ACC112 (cell line): Measurements from ENCODE around the gene SLC9A9.

Source experiments
- H2AFZ ChIP-seq: fragments of 200-600 bp; sonication (generic); one replicate; pipeline ENCODE4 v1.6.0; 2017; ENCODE audit warnings: antibody characterized with exemption, low read length; ENCODE audit not compliant: unreplicated experiment
- H3K27ac ChIP-seq: fragments of 200-600 bp; sonication (generic); 2 replicates; pipeline ENCODE4 v1.5.1; 2014; ENCODE audit warnings: low read depth, mild to moderate bottlenecking, antibody characterized with exemption, low read length, moderate library complexity
- H3K27me3 ChIP-seq: fragments of 200-600 bp; sonication (generic); 2 replicates; pipeline ENCODE4 v1.6.1; 2014; ENCODE audit warnings: mild to moderate bottlenecking, antibody characterized with exemption, low read length, moderate library complexity, mixed read lengths; ENCODE audit not compliant: insufficient read depth
- H3K36me3 ChIP-seq: fragments of 200-600 bp; sonication (generic); 2 replicates; pipeline ENCODE4 v1.6.1; 2016; ENCODE audit warnings: mild to moderate bottlenecking, antibody characterized with exemption, low read length, moderate library complexity, mixed read lengths; ENCODE audit not compliant: insufficient read depth
- H3K4me1 ChIP-seq: fragments of 200-600 bp; sonication (generic); one replicate; pipeline ENCODE4 v1.6.1; 2016; ENCODE audit warnings: low read length, mixed read lengths; ENCODE audit not compliant: insufficient read depth, unreplicated experiment, control insufficient read depth
- H3K4me3 ChIP-seq: fragments of 200-600 bp; sonication (generic); 2 replicates; pipeline ENCODE4 v1.5.1; 2014; ENCODE audit warnings: mild to moderate bottlenecking, low read depth, low read length
- H3K79me2 ChIP-seq: fragments of 200-600 bp; sonication (generic); one replicate; pipeline ENCODE4 v1.6.0; 2016; ENCODE audit warnings: low read length; ENCODE audit not compliant: control insufficient read depth, unreplicated experiment, insufficient read depth

SLC9A9 gene

GRCh38 chr3:143263852-143264513 lies 584.3 kb downstream of the SLC9A9 start:
- no peak overlapping the region for H2AFZ ChIP-seq
- H3K27ac ChIP-seq: no peak overlapping the region
- no peaks in the 10 kb centered on the region for H3K27me3 ChIP-seq
- H3K4me3 ChIP-seq: no peak overlapping the region
- no peaks in the 10 kb centered on the region for H3K79me2 ChIP-seq
- H3K36me3 ChIP-seq: no peaks in the 10 kb centered on the region
- no peaks in the 10 kb centered on the region for H3K4me1 ChIP-seq

- Histone ChIP-seq H3K27me3 (no peaks in the 10 kb centered on the region), H3K4me1 (no peaks in the 10 kb centered on the region), H3K79me2 (no peaks in the 10 kb centered on the region), H3K27ac (no peak overlapping the region), H3K4me3 (no peak overlapping the region), H3K36me3 (no peaks in the 10 kb centered on the region), H2AFZ (no peak overlapping the region)
These were observed 586.4 kb downstream of the SLC9A9 start for GRCh38 chr3:143261848-143262247.

- Histone ChIP-seq H3K27me3 (no peaks in the 10 kb centered on the region), H3K79me2 (no peaks in the 10 kb centered on the region), H3K4me1 (no peaks in the 10 kb centered on the region), H3K36me3 (no peaks in the 10 kb centered on the region), H2AFZ (no peak overlapping the region), H3K4me3 (no peak overlapping the region), H3K27ac (no peak overlapping the region)
These were observed 589.6 kb downstream of the SLC9A9 start for GRCh38 chr3:143258692-143259091.

- Histone ChIP-seq H3K27ac (no peak overlapping the region), H3K27me3 (no peaks in the 10 kb centered on the region), H3K79me2 (no peaks in the 10 kb centered on the region), H3K4me3 (no peak overlapping the region), H3K4me1 (no peaks in the 10 kb centered on the region), H2AFZ (no peak overlapping the region), H3K36me3 (no peaks in the 10 kb centered on the region)
These were observed 591.9 kb downstream of the SLC9A9 start for GRCh38 chr3:143256416-143256815.

GRCh38 chr3:143255739-143256138 lies 592.5 kb downstream of the SLC9A9 start:
- Histone ChIP-seq H3K27me3 (no peaks in the 10 kb centered on the region), H3K4me1 (no peaks in the 10 kb centered on the region), H3K27ac (no peak overlapping the region), H3K79me2 (no peaks in the 10 kb centered on the region), H2AFZ (no peak overlapping the region), H3K36me3 (no peaks in the 10 kb centered on the region), H3K4me3 (no peak overlapping the region)

- Histone ChIP-seq H2AFZ (no peak overlapping the region), H3K4me3 (no peak overlapping the region), H3K27ac (no peak overlapping the region), H3K36me3 (no peaks in the 10 kb centered on the region), H3K27me3 (no peaks in the 10 kb centered on the region), H3K79me2 (no peaks in the 10 kb centered on the region), H3K4me1 (no peaks in the 10 kb centered on the region)
These were observed 595.3 kb downstream of the SLC9A9 start for GRCh38 chr3:143252931-143253330.

- no peaks in the 10 kb centered on the region for H3K27me3 ChIP-seq
- no peaks in the 10 kb centered on the region for H3K36me3 ChIP-seq
- no peaks in the 10 kb centered on the region for H3K79me2 ChIP-seq
- no peak overlapping the region for H3K27ac ChIP-seq
- H2AFZ ChIP-seq: no peak overlapping the region
- H3K4me1 ChIP-seq: no peaks in the 10 kb centered on the region
- H3K4me3 ChIP-seq: no peak overlapping the region
These were observed 599.3 kb downstream of the SLC9A9 start for GRCh38 chr3:143249014-143249413.

GRCh38 chr3:143247073-143247472 lies 601.2 kb downstream of the SLC9A9 start:
- Histone ChIP-seq H3K79me2 (no peaks in the 10 kb centered on the region), H3K27ac (no peak overlapping the region), H3K36me3 (no peaks in the 10 kb centered on the region), H3K27me3 (no peaks in the 10 kb centered on the region), H3K4me1 (no peaks in the 10 kb centered on the region), H3K4me3 (no peak overlapping the region), H2AFZ (no peak overlapping the region)

- H3K36me3 ChIP-seq: no peaks in the 10 kb centered on the region
These were observed 602.6 kb downstream of the SLC9A9 start for GRCh38 chr3:143245692-143246091.

GRCh38 chr3:143244516-143245063 lies 603.7 kb downstream of the SLC9A9 start:
- no peak overlapping the region for H3K27ac ChIP-seq
- no peaks in the 10 kb centered on the region for H3K36me3 ChIP-seq
- H3K79me2 ChIP-seq: no peaks in the 10 kb centered on the region
- H2AFZ ChIP-seq: no peak overlapping the region
- no peak overlapping the region for H3K4me3 ChIP-seq
- H3K4me1 ChIP-seq: no peaks in the 10 kb centered on the region
- H3K27me3 ChIP-seq: no peaks in the 10 kb centered on the region

More at GRCh38 chr3:143245692-143246091, 602.6 kb downstream of the SLC9A9 start:
- no peak overlapping the region for H3K4me3 ChIP-seq
- H2AFZ ChIP-seq: no peak overlapping the region
- no peaks in the 10 kb centered on the region for H3K27me3 ChIP-seq
- H3K79me2 ChIP-seq: no peaks in the 10 kb centered on the region
- no peak overlapping the region for H3K27ac ChIP-seq
- H3K4me1 ChIP-seq: no peaks in the 10 kb centered on the region

GRCh38 chr3:143243686-143244085 lies 604.6 kb downstream of the SLC9A9 start:
- Histone ChIP-seq H2AFZ (no peak overlapping the region), H3K27me3 (no peaks in the 10 kb centered on the region), H3K4me3 (no peak overlapping the region), H3K36me3 (no peaks in the 10 kb centered on the region), H3K4me1 (no peaks in the 10 kb centered on the region), H3K27ac (no peak overlapping the region), H3K79me2 (no peaks in the 10 kb centered on the region)
